Nephron progenitor cell (in vitro differentiated cells): ENCODE measurements around the gene LCE3A.
"Not testable (repeated sequence)": the region's sequence is repeated elsewhere in the genome, so short reads cannot be mapped to it uniquely, and the experiment has no call there.

ENCODE experiments used
- DNase-seq: peaks from one replicate; pipeline ENCODE4 v3.0.0; 2021
- H3K27ac Mint-ChIP-seq: 2 replicates; pipeline ENCODE4 v1.8.0; 2021; ENCODE audit warnings: mild to moderate bottlenecking, moderate library complexity, mixed read lengths
- H3K27me3 Mint-ChIP-seq: 2 replicates; pipeline ENCODE4 v1.8.0; 2021; ENCODE audit warnings: mild to moderate bottlenecking, low read depth, mixed read lengths; ENCODE audit not compliant: poor library complexity
- H3K36me3 Mint-ChIP-seq: 2 replicates; pipeline ENCODE4 v1.8.0; 2021; ENCODE audit warnings: low read depth, mixed read lengths
- H3K4me1 Mint-ChIP-seq: 2 replicates; pipeline ENCODE4 v1.8.0; 2021; ENCODE audit warnings: mixed read lengths
- H3K4me3 Mint-ChIP-seq: 2 replicates; pipeline ENCODE4 v1.8.0; 2021; ENCODE audit warnings: mild to moderate bottlenecking, moderate library complexity, mixed read lengths
- H3K9me3 Mint-ChIP-seq: 2 replicates; pipeline ENCODE4 v1.8.0; 2021; ENCODE audit warnings: mild to moderate bottlenecking, moderate library complexity, mixed read lengths
- TF ChIP-seq, protein P1 (sequence below): fragments of 200-600 bp; sonication (generic); IDR thresholded peaks from 2 replicates; pipeline ENCODE4 v1.5.0; 2021; ENCODE audit warnings: antibody characterized with exemption

Gene LCE3A, protein sequence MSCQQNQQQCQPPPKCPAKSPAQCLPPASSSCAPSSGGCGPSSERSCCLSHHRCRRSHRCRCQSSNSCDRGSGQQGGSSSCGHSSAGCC

DNA sequence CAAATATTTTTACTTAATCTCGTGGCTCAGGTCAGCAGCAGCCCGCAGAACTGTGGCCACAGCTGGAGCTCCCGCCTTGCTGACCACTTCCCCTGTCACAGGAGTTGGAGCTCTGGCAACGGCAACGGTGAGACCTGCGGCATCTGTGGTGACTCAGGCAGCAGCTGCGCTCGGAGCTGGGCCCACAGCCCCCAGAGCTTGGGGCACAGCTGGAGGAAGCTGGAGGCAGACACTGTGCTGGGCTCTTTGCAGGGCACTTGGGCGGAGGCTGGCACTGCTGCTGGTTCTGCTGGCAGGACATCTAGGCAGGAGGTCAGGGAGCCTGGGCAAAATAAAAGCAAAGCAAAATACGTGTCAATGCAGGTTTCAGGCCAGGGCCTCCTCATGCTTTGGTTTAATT, at the start of gene LCE3A:
LCE3A (minus strand) TSS at position 301 of the 400 bp plus-strand sequence; CDS start at position 301, 0 bp downstream.
- no peak for DNase-seq
- TF ChIP-seq, protein P1, sequence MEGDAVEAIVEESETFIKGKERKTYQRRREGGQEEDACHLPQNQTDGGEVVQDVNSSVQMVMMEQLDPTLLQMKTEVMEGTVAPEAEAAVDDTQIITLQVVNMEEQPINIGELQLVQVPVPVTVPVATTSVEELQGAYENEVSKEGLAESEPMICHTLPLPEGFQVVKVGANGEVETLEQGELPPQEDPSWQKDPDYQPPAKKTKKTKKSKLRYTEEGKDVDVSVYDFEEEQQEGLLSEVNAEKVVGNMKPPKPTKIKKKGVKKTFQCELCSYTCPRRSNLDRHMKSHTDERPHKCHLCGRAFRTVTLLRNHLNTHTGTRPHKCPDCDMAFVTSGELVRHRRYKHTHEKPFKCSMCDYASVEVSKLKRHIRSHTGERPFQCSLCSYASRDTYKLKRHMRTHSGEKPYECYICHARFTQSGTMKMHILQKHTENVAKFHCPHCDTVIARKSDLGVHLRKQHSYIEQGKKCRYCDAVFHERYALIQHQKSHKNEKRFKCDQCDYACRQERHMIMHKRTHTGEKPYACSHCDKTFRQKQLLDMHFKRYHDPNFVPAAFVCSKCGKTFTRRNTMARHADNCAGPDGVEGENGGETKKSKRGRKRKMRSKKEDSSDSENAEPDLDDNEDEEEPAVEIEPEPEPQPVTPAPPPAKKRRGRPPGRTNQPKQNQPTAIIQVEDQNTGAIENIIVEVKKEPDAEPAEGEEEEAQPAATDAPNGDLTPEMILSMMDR, result no peak
- Mint-ChIP-seq H3K4me1 (no peaks in the 10 kb centered on the region), H3K9me3 (peaks cover 90% of the 10 kb centered on the region), H3K4me3 (peak within 1 kb of the TSS; percentile 1), H3K36me3 (peaks cover 7% of the 10 kb centered on the region), H3K27ac (no peak within 1 kb of the TSS), H3K27me3 (peaks cover 2% of the 10 kb centered on the region)

DNA sequence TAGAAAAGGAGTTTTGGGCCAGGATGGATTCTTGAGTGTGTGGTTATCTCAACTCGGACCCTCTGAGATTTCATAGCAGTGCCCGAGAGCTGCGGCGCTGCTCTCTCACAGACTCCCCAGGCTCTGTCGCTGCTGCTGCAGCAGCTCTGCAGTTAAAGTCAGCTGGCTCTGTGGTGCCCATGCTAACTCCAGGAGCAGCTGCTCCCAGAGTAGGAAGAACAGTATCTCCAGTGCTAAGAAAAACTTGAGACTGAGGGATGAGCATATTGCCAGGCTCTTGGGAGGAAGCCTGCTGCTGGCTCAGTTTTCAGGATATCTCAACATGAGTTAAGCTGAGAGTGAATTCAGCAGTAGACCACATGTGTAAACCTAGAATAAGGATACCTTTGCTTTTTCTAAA, 44.7 kb upstream of the LCE3A start:
- TF ChIP-seq, protein P1, result no peak
- Mint-ChIP-seq H3K27ac (no peak overlapping the region), H3K9me3 (peaks cover 93% of the 10 kb centered on the region), H3K36me3 (no peaks in the 10 kb centered on the region), H3K4me1 (no peaks in the 10 kb centered on the region), H3K4me3 (no peak overlapping the region), H3K27me3 (no peaks in the 10 kb centered on the region)
- no peak for DNase-seq

DNA sequence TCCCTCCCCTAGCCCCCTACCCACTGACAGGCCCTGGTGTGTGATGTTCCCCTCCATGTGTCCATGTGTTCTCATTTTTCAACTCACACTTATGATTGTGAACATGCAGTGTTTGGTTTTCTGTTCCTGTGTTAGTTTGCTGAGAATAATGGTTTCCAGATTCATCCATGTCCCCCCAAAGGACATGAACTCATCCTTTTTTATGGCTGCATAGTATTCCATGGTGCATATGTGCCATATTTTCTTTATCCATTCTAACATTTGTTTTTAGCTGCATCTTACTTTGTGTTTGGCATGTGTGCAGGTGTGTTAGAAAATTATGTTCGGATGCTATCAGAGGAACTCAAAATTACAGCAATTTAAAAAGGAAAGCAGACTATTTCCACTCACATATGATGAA, 43.3 kb upstream of the LCE3A start:
- DNase-seq, H3K4me1 Mint-ChIP-seq, H3K4me3 Mint-ChIP-seq, H3K36me3 Mint-ChIP-seq, H3K27ac Mint-ChIP-seq, H3K27me3 Mint-ChIP-seq: not testable (repeated sequence)
- peaks cover 91% of the 10 kb centered on the region for H3K9me3 Mint-ChIP-seq

DNA sequence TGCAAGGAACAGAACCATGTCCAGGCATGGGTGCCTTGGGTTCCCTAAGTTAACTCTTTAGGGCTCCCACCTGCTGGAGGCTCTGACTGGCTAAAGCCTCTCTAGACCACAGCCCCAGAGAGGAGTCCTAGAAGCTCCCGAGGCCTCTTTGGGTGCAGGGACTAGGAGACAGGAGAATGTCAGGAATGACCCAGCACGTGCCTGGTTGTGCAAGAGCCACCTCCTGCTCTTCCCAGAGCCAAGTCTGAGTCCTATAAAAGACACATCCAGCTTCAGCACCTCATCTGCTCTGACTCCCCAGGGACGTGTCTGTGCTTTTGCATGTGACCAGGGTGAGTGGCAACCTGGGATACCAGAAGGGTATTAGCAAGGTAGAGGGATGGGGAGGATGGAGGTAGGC, 40.2 kb upstream of the LCE3A start, which contains the start of gene LCE2D:
LCE2D (plus strand) TSS at position 283 of the 400 bp plus-strand sequence. CDS start 726 bp downstream, outside the sequence.
- Mint-ChIP-seq H3K9me3 (peaks cover 89% of the 10 kb centered on the region), H3K4me1 (no peaks in the 10 kb centered on the region), H3K27ac (no peak within 1 kb of the TSS), H3K36me3 (no peaks in the 10 kb centered on the region), H3K4me3 (no peak within 1 kb of the TSS), H3K27me3 (no peaks in the 10 kb centered on the region)
- TF ChIP-seq, protein P1, result no peak
- DNase-seq, result no peak

DNA sequence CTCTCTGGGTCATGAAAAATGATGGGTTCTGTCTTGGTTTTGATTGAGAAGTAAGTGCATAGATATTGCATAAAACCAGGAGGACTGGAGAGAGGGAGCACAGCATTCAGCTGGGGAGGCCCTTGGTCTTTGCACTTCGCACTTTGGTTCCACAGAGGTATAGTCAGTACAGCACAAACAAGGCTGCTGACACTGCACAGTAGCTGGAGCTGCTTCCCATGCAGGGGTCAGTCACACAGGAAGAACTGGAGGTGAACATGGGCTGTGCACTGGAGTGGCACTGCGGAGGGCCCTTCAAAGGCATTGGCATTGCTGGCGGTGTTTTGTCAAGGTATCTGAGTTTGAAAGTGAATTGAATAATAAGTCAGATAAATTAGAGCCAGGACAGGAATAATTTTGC, 35.7 kb upstream of the LCE3A start:
- Mint-ChIP-seq H3K4me3 (no peak overlapping the region), H3K27ac (no peak overlapping the region), H3K27me3 (no peaks in the 10 kb centered on the region), H3K36me3 (no peaks in the 10 kb centered on the region), H3K4me1 (no peaks in the 10 kb centered on the region), H3K9me3 (peaks cover 84% of the 10 kb centered on the region)
- no peak for DNase-seq
- TF ChIP-seq, protein P1, result no peak

DNA sequence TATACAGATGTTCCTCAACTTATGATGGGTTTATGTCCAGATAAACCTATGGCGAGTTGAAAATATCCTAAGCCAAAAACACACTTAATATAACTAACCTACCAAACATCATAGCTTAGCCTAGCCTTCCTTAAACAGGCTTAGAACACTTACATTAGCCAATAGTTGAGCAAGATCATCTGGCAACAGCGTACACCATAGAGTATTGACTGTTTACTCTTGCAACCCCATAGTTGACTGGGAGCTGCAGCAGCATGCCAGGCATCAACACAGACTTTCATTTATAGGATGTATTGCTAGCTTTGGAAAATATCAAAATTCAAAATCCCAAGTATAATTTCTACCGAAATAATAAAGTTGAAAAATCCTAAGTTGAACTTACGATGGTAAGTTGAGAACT, 34.8 kb upstream of the LCE3A start:
- TF ChIP-seq, protein P1, result no peak
- Mint-ChIP-seq H3K27me3 (no peaks in the 10 kb centered on the region), H3K27ac (no peak overlapping the region), H3K9me3 (peaks cover 82% of the 10 kb centered on the region), H3K4me3 (no peak overlapping the region), H3K4me1 (no peaks in the 10 kb centered on the region), H3K36me3 (no peaks in the 10 kb centered on the region)
- no peak for DNase-seq
